Ovary (tissue), 9 donors: Measurements from ENCODE around the gene LRP8. TPM values are rescaled to one million over a fixed set of nuclear protein-coding genes. Genes with fewer than 3 reads are reported as not detected.

Source experiments
- DNase-seq, 5 donors: peaks; one replicate each; pipeline ENCODE4 v3.0.0-alpha.2; 2019 to 2020
- H3K27ac ChIP-seq, 2 donors: fragments of 200-600 bp; one replicate each; pipeline versions ENCODE4 v1.5.1 to v1.8.0; 2019 to 2022
- H3K27me3 ChIP-seq: fragments of 200-600 bp; one replicate; pipeline ENCODE4 v1.8.0; 2022
- H3K36me3 ChIP-seq: fragments of 200-600 bp; sonication (generic); one replicate; pipeline ENCODE4 v1.5.1; 2019
- H3K4me1 ChIP-seq: one replicate; pipeline ENCODE4 v1.8.1; 2013; ENCODE audit warnings: mild to moderate bottlenecking, moderate library complexity; ENCODE audit not compliant: insufficient read depth
- H3K4me3 ChIP-seq: fragments of 200-600 bp; sonication (generic); one replicate; pipeline ENCODE4 v1.5.1; 2017
- H3K9me3 ChIP-seq, 2 donors: fragments of 200-600 bp in 1 of 2; sonication (generic) in 1 of 2; one replicate each; pipeline versions ENCODE4 v1.5.1 to v1.8.1; 2013 to 2019; ENCODE audit warnings: mild to moderate bottlenecking in 1 of 2, moderate library complexity in 1 of 2
- EP300 ChIP-seq: sonication (generic); formaldehyde crosslinking; IDR thresholded peaks from one replicate; pipeline ENCODE4 v1.6.1; 2017; ENCODE audit warnings: antibody characterized with exemption
- POLR2A ChIP-seq: fragments of 450-650 bp; IDR thresholded peaks from one replicate; pipeline ENCODE4 v1.6.1; 2017; ENCODE audit warnings: antibody characterized with exemption, mild to moderate bottlenecking, moderate library complexity
- WGBS, 3 donors: extraction: QIAGEN DNeasy Blood & Tissue Kit in 1 of 3; methylation state at CpG; one replicate each; pipeline versions ENCODE4 v1.1.5 to v1.1.7; 2013 to 2017; 5-methylcytosine and 5-hydroxymethylcytosine counted together
- intact Hi-C, 4 donors: fragments of 100-400 bp; cut with DNase I; formaldehyde crosslinking; loops; one replicate each; pipeline versions ENCODE4 v1.11.0 to v1.15.1; 2022 to 2023
- polyA plus RNA-seq, 2 donors: library from polyadenylated mRNA; stranded (reverse); fragments of 200-250 nt in 1 of 2; fragments of 350-450 nt in 1 of 2; fragmentation: Illumina TruSeq in 1 of 2; extraction: RNeasy Lipid Tissue Mini Kit (QIAGEN cat#74804) in 1 of 2; gene quantifications; one replicate each; pipeline ENCODE4 v1.2.3, GENCODE V29; 2013 to 2014
- total RNA-seq, 7 donors: library from RNA; depleted of rRNA in 2 of 7; stranded (reverse); fragments of >200 nt in 2 of 7; fragmentation: NEBNext Ultra II Directional in 3 of 7; extraction: Animal tissue kit (Norgen Biotek cat#: 25700) in 3 of 7; gene quantifications; one replicate each; pipeline versions ENCODE4 v1.1.0 to v1.2.4, GENCODE V29; 2016 to 2023
- TF ChIP-seq, protein P1 (sequence below), 3 donors: fragments of 450-650 bp in 2 of 3; fragments of 200-600 bp in 1 of 3; IDR thresholded peaks; one replicate each; pipeline versions ENCODE4 v1.5.1 to v1.8.0; 2016 to 2022; ENCODE audit warnings: antibody characterized with exemption in 3 of 3, mild to moderate bottlenecking in 1 of 3
- donor health status: DM: no; HTN: no; CAD: no; lungs with moderate emphysema.
- donor health status: DM: no; HTN: no; CAD: no.
- donor health status: Bipolar disorder and iron deficiency.
- donor health status: DM: yes; HTN: yes; CAD: no.
- donor health status: DM: no; HTN: no; CAD: no.
- donor health status: DM: yes; HTN: yes; CAD: no.

LRP8 gene
- total and polyA plus RNA-seq, 9 donors, result 1.2 to 10.6 (median 2.2) TPM

DNA sequence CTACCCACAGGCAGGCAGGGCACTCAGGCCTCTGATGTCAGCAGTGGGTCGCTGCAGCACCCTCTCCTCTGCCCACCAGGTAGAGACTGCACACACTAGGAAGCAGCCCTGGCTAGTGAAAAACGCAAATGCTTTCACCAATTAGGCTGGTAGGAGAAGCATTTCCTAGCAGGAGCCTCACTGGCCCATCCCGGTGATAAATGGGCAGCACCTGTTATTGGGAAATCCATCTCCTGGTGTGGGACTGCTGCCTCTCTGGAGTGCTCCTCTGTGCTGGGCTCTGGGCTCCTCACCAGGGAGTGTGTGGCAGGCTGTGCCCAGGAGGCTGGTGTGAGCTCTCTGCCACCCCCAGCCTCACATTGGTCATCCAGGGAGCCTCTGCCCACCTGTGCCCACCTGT lies 28.6 kb downstream of the LRP8 start:
- 82 to 97% (median 82%) methylated on average over 3 of the region's 3 CpGs for WGBS, 3 donors
- H3K27ac ChIP-seq, result no peak overlapping the region
- DNase-seq, result no peak
- no peaks in the 10 kb centered on the region for H3K4me1 ChIP-seq
- H3K36me3 ChIP-seq, result no peaks in the 10 kb centered on the region
- TF ChIP-seq EP300 (no peak), POLR2A (no peak)
- TF ChIP-seq, protein P1, sequence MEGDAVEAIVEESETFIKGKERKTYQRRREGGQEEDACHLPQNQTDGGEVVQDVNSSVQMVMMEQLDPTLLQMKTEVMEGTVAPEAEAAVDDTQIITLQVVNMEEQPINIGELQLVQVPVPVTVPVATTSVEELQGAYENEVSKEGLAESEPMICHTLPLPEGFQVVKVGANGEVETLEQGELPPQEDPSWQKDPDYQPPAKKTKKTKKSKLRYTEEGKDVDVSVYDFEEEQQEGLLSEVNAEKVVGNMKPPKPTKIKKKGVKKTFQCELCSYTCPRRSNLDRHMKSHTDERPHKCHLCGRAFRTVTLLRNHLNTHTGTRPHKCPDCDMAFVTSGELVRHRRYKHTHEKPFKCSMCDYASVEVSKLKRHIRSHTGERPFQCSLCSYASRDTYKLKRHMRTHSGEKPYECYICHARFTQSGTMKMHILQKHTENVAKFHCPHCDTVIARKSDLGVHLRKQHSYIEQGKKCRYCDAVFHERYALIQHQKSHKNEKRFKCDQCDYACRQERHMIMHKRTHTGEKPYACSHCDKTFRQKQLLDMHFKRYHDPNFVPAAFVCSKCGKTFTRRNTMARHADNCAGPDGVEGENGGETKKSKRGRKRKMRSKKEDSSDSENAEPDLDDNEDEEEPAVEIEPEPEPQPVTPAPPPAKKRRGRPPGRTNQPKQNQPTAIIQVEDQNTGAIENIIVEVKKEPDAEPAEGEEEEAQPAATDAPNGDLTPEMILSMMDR (IDR thresholded peaks at IDR 0.05), result no peak
- intact Hi-C loops, result no loop called here
- H3K27me3 ChIP-seq, result no peaks in the 10 kb centered on the region
- H3K9me3 ChIP-seq, result no peaks in the 10 kb centered on the region
- no peak overlapping the region for H3K4me3 ChIP-seq

- Histone ChIP-seq H3K27me3 (no peaks in the 10 kb centered on the region), H3K4me3 (no peak overlapping the region), H3K9me3 (no peaks in the 10 kb centered on the region), H3K4me1 (peaks cover 2% of the 10 kb centered on the region), H3K36me3 (no peaks in the 10 kb centered on the region), H3K27ac (no peak overlapping the region)
- intact Hi-C loops, result no loop called here
- no peak for DNase-seq
- WGBS, 3 donors, result 73 to 88% (median 79%) methylated on average over 12 of the region's 12 CpGs
- TF ChIP-seq EP300 (no peak), POLR2A (no peak)
- TF ChIP-seq, protein P1 (IDR thresholded peaks at IDR 0.05), result no peak
These were observed 29.7 kb downstream of the LRP8 start for GRCh38 chr1:53298045-53298637.

GRCh38 chr1:53297195-53297594 lies 30.7 kb downstream of the LRP8 start:
- Histone ChIP-seq H3K36me3 (no peaks in the 10 kb centered on the region), H3K4me1 (peaks cover 2% of the 10 kb centered on the region), H3K27me3 (no peaks in the 10 kb centered on the region), H3K9me3 (no peaks in the 10 kb centered on the region), H3K4me3 (no peak overlapping the region), H3K27ac (no peak overlapping the region)
- intact Hi-C loops, result no loop called here
- TF ChIP-seq EP300, result no peak
- WGBS, 3 donors, result 91 to 94% (median 92%) methylated on average over 17 of the region's 17 CpGs
- no peak for DNase-seq

DNA sequence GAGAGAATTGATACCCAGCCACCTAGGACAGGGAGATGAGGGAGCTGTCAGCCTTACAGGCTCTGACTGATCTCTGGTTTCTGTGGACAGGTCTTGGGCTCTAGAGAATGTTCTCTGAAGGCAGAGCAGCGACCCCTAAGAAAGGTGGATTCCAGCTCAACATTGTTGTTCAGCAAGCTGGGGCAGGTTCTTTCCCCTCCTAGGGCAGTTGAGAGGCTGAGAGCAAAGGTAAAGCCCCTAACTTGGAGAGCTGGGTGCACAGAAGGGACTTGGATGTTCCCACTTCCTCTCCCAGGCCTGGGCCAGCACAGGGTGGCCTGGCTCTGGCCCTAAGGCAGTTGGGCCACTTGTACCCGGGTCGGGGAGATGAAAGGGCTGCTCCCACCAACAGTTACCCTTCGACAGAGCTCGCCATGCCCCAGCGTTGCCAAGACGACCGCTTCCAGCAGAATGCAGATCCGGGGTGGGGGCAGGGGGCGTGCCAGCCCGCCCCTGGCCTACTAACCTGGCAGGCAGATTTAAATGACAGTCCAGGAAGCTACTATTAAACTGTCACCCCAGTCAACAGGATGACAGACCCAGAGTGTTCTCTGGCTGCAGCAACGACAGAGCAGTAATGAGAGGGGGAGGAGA lies 31.6 kb downstream of the LRP8 start:
- Histone ChIP-seq H3K36me3 (no peaks in the 10 kb centered on the region), H3K4me3 (no peak overlapping the region), H3K9me3 (no peaks in the 10 kb centered on the region), H3K4me1 (peaks cover 2% of the 10 kb centered on the region), H3K27me3 (no peaks in the 10 kb centered on the region), H3K27ac (no peak overlapping the region)
- intact Hi-C loops, result no loop called here
- TF ChIP-seq, protein P1 (IDR thresholded peaks at IDR 0.05), result no peak
- TF ChIP-seq POLR2A, result no peak
- DNase-seq, result no peak
- 81 to 87% (median 81%) methylated on average over 12 of the region's 12 CpGs for WGBS, 3 donors

GRCh38 chr1:53295726-53296116 lies 32.1 kb downstream of the LRP8 start:
- DNase-seq, result no peak
- H3K4me1 ChIP-seq, result peaks cover 2% of the 10 kb centered on the region
- 68 to 77% (median 76%) methylated on average over 4 of the region's 4 CpGs for WGBS, 3 donors
- no peak overlapping the region for H3K27ac ChIP-seq
- no peaks in the 10 kb centered on the region for H3K27me3 ChIP-seq
- intact Hi-C loops, result no loop called here
- TF ChIP-seq EP300 (no peak), POLR2A (no peak)
- TF ChIP-seq, protein P1 (IDR thresholded peaks at IDR 0.05), result no peak
- no peaks in the 10 kb centered on the region for H3K9me3 ChIP-seq
- H3K36me3 ChIP-seq, result no peaks in the 10 kb centered on the region
- H3K4me3 ChIP-seq, result no peak overlapping the region
